Testis (tissue), 3 donors: ENCODE measurements around the gene ITPKA. TPM values are rescaled to one million over a fixed set of nuclear protein-coding genes. Genes with fewer than 3 reads are reported as not detected.

Experiments
- DNase-seq: peaks from one replicate; pipeline ENCODE4 v3.0.0-alpha.2; 2019
- H3K27ac ChIP-seq, 2 donors: fragments of 200-600 bp; sonication (generic); one replicate each; pipeline ENCODE4 v1.5.1; 2019
- H3K27me3 ChIP-seq: fragments of 200-600 bp; sonication (generic); one replicate; pipeline ENCODE4 v1.5.1; 2019
- H3K36me3 ChIP-seq: fragments of 200-600 bp; sonication (generic); one replicate; pipeline ENCODE4 v1.5.1; 2017; ENCODE audit warnings: low read depth; ENCODE audit errors: missing control alignments
- H3K4me1 ChIP-seq: fragments of 200-600 bp; sonication (generic); one replicate; pipeline ENCODE4 v1.5.1; 2019
- H3K4me3 ChIP-seq, 2 donors: fragments of 200-600 bp; sonication (generic); one replicate each; pipeline ENCODE4 v1.5.1; 2017 to 2019
- H3K9me3 ChIP-seq: fragments of 200-600 bp; sonication (generic); one replicate; pipeline ENCODE4 v1.5.1; 2017
- CTCF ChIP-seq, 3 experiments: fragments of 450-650 bp in 2 of 3; fragments of 200-600 bp in 1 of 3; sonication (generic) in 1 of 3; IDR thresholded peaks; one replicate each; pipeline ENCODE4 v1.5.1; 2016 to 2019; ENCODE audit warnings: antibody characterized with exemption in 3 of 3, mild to moderate bottlenecking in 2 of 3, moderate library complexity in 1 of 3
- POLR2A ChIP-seq: fragments of 450-650 bp; IDR thresholded peaks from one replicate; pipeline ENCODE4 v1.6.1; 2017; ENCODE audit warnings: antibody characterized with exemption, mild to moderate bottlenecking, moderate library complexity
- WGBS, 2 donors: methylation state at CpG; one replicate each; pipeline ENCODE4 v1.1.5; 2018; 5-methylcytosine and 5-hydroxymethylcytosine counted together
- intact Hi-C: fragments of 100-400 bp; cut with DNase I; formaldehyde crosslinking; loops from one replicate; pipeline ENCODE4 v1.15.1; 2023; ENCODE audit warnings: low total_unique reads
- polyA plus RNA-seq: library from polyadenylated mRNA; stranded (reverse); fragments of 350-450 nt; fragmentation: Illumina TruSeq; extraction: RNeasy Lipid Tissue Mini Kit (QIAGEN cat#74804); gene quantifications from one replicate; pipeline ENCODE4 v1.2.3, GENCODE V29; 2014; ENCODE audit warnings: low read depth, low replicate concordance; ENCODE audit not compliant: insufficient read depth
- small RNA-seq, 2 donors: library from RNA; depleted of rRNA; stranded (forward); fragments of <200 nt; gene quantifications; one replicate each; pipeline ENCODE3, GENCODE V24; 2016
- total RNA-seq, 2 donors: library from RNA; depleted of rRNA; stranded (reverse); fragments of >200 nt; gene quantifications; one replicate each; pipeline ENCODE4 v1.2.3, GENCODE V29; 2016

The ITPKA gene
- total and polyA plus RNA-seq, 3 donors from 2014 or later = 12.1 to 21.3 (median 16.7) TPM

GRCh38 chr15:41546851-41547786 lies 53.4 kb downstream of the ITPKA start:
- H3K4me3 ChIP-seq = no peak overlapping the region
- H3K27me3 ChIP-seq = no peaks in the 10 kb centered on the region
- H3K4me1 ChIP-seq = peaks cover 11% of the 10 kb centered on the region
- H3K36me3 ChIP-seq = no peaks in the 10 kb centered on the region
- WGBS, 2 donors = 88% methylated on average over 13 of the region's 13 CpGs
- TF ChIP-seq POLR2A (no peak), CTCF (IDR thresholded peaks at IDR 0.05) (no peak)
- DNase-seq = no peak
- intact Hi-C loops = no loop called here
- H3K27ac ChIP-seq = no peak overlapping the region
- H3K9me3 ChIP-seq = no peaks in the 10 kb centered on the region

DNA sequence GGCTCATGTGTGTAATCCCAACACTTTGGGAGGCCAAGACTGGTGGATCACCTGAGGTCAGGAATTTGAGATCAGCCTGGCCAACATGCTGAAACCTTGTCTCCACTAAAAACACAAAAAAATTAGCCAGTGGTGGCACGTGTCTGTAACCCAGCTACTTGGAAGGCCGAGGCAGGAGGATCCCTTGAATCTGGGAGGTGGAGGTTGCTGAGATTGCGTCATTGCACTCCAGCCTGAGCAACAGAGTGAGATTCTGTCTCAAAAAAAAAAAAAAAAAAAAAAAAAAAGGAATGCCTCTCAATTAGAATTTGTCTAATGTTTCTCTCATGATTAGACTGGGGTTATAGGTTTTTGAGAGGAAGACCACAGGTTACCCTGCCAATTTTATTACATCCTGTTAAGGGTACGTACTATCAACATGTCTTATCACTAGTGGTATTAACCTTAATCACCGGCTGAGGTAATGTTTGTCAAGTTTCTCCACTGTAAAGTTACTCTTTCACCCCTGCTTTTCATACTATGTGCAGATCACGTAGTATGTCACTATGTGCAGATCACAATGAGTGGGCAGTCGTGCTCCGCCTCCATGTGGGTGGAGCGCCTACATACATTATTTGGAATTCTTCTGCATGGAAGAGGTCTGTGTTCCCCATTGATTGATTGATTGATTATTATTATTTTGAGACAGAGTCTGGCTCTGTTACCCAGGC lies 56.5 kb downstream of the ITPKA start:
- H3K27ac ChIP-seq = no peak overlapping the region
- WGBS, 2 donors = 93 to 96% methylated on average over 9 of the region's 9 CpGs
- no peak for DNase-seq
- no peak overlapping the region for H3K4me3 ChIP-seq
- H3K4me1 ChIP-seq = no peaks in the 10 kb centered on the region
- H3K27me3 ChIP-seq = no peaks in the 10 kb centered on the region
- H3K9me3 ChIP-seq = no peaks in the 10 kb centered on the region
- no peaks in the 10 kb centered on the region for H3K36me3 ChIP-seq
- intact Hi-C loops = no loop called here
- TF ChIP-seq POLR2A = no peak
- TF ChIP-seq CTCF (IDR thresholded peaks at IDR 0.05) = no peak

Small RNA genes lying within 50 kb of the gene (small RNA-seq; reads per million reads assigned to genes)
- gene RNU6-1169P = 0 reads per million in 2 donors

Other genes with a start within 250 kb of the ITPKA start
- gene OIP5, start 161.3 kb upstream of the ITPKA start, total RNA-seq = 10 to 100 TPM; 21.2 to 22.1 TPM
- gene OIP5, start 161.3 kb upstream of the ITPKA start, polyA plus RNA-seq = 44.8 TPM
- gene NUSAP1, start 161.0 kb upstream of the ITPKA start, total RNA-seq = 10 to 100 TPM; 19.5 to 20.2 TPM
- 40.2 TPM for gene NUSAP1, start 161.0 kb upstream of the ITPKA start, polyA plus RNA-seq
- 10 to 100 TPM; 23.4 to 25.0 TPM for gene NDUFAF1, start 91.4 kb upstream of the ITPKA start, total RNA-seq
- 49.7 TPM for gene NDUFAF1, start 91.4 kb upstream of the ITPKA start, polyA plus RNA-seq
- 10 to 100 TPM; 56.9 to 82.7 TPM for gene RTF1, start 76.8 kb upstream of the ITPKA start, total RNA-seq
- 27.8 TPM for gene RTF1, start 76.8 kb upstream of the ITPKA start, polyA plus RNA-seq
- 1 to 10 TPM; 3.7 to 4.2 TPM for gene LTK, start 20.0 kb downstream of the ITPKA start, total RNA-seq
- 2.9 TPM for gene LTK, start 20.0 kb downstream of the ITPKA start, polyA plus RNA-seq
- gene RPAP1, start 50.4 kb downstream of the ITPKA start, total RNA-seq = 10 to 100 TPM; 49.4 to 70.9 TPM
- 36.3 TPM for gene RPAP1, start 50.4 kb downstream of the ITPKA start, polyA plus RNA-seq
- gene TYRO3, start 65.3 kb downstream of the ITPKA start, total RNA-seq = 100 to 1,000 TPM; 107 to 156 TPM
- gene TYRO3, start 65.3 kb downstream of the ITPKA start, polyA plus RNA-seq = 99.0 TPM
- 10 to 100 TPM; 78.1 to 90.2 TPM for gene MGA, start 166.5 kb downstream of the ITPKA start, total RNA-seq
- 20.3 TPM for gene MGA, start 166.5 kb downstream of the ITPKA start, polyA plus RNA-seq